Brain microvascular endothelial cell (primary cell): Measurements from ENCODE around the gene NDOR1.
A peak's percentile ranks its signal among the peaks of the same experiment; 100 is the strongest.

Experiments used
- DNase-seq: peaks from one replicate; pipeline ENCODE4 v3.0.0-alpha.2; 2020
- H3K27ac ChIP-seq: fragments of 250-450 bp; sonication (Bioruptor Pico); 2 replicates; pipeline ENCODE4 v1.5.1; 2020; ENCODE audit warnings: mild to moderate bottlenecking, moderate library complexity
- H3K27me3 ChIP-seq: fragments of 250-450 bp; sonication (Bioruptor Pico); replicated peaks from 2 replicates; pipeline ENCODE4 v1.5.1; 2020; ENCODE audit warnings: mild to moderate bottlenecking
- H3K36me3 ChIP-seq: fragments of 250-450 bp; sonication (Bioruptor Pico); replicated peaks from 2 replicates; pipeline ENCODE4 v1.5.1; 2020; ENCODE audit warnings: mild to moderate bottlenecking
- H3K4me3 ChIP-seq: 2 replicates; pipeline ENCODE4 v1.5.1; 2011; ENCODE audit warnings: low read depth, mild to moderate bottlenecking, control low read depth, low read length, moderate library complexity
- in situ Hi-C: cut with HindIII; loops from 2 replicates; pipeline ENCODE4 v1.10.0; 2017; ENCODE audit warnings: low sequenced_read_pairs, low pct_ligation_motif_present
- TF ChIP-seq, protein P1 (sequence below): IDR thresholded peaks from 2 replicates; pipeline ENCODE4 v1.5.1; 2011; ENCODE audit warnings: low read depth, mild to moderate bottlenecking, moderate library complexity, low read length, control low read depth, inconsistent platforms; ENCODE audit errors: missing control alignments

The NDOR1 gene

DNA sequence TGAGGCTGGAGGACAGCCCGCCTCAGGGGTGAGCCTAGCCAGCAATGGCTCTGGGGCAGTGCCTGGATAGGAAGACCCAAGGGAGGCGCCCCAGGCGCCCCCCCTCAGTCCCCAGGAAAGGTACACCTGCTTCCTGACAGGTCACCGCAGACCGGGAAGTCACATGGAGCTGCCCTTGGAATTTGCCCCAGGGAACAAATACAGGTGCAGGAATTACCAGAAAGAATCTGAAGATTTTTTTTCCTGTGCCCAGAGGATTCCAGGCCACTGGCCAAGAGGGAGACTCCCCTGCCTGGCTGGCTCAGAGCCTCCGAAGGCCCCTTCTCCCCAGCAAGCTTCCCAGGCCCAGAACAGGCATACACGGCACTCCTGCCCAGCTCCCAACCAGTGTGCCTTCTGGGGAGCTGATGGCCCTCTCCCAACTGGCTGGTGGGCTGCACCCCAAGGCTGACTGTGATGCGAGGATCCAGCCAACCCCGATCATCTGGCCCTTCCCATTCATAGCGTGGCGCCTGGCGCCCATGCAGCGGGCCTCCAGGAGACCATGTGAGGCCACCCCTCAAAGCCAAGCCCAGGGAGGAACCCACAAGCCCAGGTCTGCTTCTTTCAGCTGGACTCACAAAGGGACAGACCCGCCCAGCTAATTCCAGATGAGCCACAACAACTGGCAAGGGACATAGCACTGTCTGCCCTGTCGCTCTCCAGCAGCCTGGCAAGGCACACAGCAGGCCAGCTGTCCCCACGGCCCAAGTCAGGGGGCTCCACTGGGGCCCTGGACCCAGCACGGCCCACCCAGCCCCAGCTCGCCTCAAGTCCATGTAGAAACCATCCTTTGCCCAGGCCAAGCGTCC, 7.2 kb upstream of the NDOR1 start:
- DNase-seq = no peak
- TF ChIP-seq, protein P1, sequence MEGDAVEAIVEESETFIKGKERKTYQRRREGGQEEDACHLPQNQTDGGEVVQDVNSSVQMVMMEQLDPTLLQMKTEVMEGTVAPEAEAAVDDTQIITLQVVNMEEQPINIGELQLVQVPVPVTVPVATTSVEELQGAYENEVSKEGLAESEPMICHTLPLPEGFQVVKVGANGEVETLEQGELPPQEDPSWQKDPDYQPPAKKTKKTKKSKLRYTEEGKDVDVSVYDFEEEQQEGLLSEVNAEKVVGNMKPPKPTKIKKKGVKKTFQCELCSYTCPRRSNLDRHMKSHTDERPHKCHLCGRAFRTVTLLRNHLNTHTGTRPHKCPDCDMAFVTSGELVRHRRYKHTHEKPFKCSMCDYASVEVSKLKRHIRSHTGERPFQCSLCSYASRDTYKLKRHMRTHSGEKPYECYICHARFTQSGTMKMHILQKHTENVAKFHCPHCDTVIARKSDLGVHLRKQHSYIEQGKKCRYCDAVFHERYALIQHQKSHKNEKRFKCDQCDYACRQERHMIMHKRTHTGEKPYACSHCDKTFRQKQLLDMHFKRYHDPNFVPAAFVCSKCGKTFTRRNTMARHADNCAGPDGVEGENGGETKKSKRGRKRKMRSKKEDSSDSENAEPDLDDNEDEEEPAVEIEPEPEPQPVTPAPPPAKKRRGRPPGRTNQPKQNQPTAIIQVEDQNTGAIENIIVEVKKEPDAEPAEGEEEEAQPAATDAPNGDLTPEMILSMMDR = no peak
- no peak overlapping the region for H3K4me3 ChIP-seq
- no peak overlapping the region for H3K27ac ChIP-seq
- in situ Hi-C loops = no loop called here
- no peaks in the 10 kb centered on the region for H3K27me3 ChIP-seq
- H3K36me3 ChIP-seq = no peaks in the 10 kb centered on the region

GRCh38 chr9:137198902-137199283, 6.6 kb upstream of the NDOR1 start:
- H3K36me3 ChIP-seq = no peaks in the 10 kb centered on the region
- no peak for DNase-seq
- H3K27ac ChIP-seq = no peak overlapping the region
- TF ChIP-seq, protein P1 = no peak
- in situ Hi-C loops = no loop called here
- H3K4me3 ChIP-seq = peak overlapping the region; percentile 46
- H3K27me3 ChIP-seq = no peaks in the 10 kb centered on the region

DNA sequence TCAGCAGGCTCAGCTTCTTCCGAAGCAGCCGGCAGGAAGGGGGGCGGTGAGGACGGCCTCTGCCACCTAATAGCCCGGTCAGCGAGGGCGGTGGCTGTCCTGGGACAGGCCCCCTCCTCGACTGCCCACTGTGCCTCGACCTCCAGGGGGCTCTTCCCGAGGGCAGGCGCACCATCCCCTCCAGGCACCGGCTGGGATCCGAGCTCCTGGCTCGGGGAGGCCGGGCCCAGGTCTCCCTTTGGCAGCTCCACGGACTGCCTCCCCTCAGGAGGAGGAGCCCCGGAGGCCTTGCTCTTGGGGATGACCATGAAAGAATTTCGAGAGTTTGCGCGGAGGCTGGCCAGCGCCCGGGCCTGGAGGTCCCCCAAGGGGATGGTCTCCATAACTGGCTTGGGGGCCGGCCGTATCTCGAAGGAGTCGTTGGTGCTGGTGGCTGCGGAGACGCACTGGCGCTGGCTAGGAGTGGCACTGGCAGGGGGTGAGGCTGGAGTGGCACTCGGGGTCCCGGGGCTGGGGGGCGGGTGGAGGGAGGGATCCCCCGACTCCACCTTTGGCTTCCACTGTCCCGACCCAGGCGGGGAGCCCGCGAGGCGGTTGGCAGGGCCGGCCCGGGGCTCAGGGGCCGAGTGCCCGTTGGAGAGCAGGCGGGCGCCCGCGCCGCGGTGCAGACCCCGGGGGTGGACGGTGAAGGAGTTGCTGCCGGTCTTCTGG, 5.9 kb upstream of the NDOR1 start:
- no peak for DNase-seq
- peak overlapping the region; percentile 46 for H3K4me3 ChIP-seq
- in situ Hi-C loops = no loop called here

GRCh38 chr9:137200311-137201204, 4.9 kb upstream of the NDOR1 start, which contains the start of gene TPRN:
TSS of gene TPRN (minus strand) at chr9:137200741. CDS start at chr9:137200711, 30 bp downstream.
- H3K27me3 ChIP-seq = no peaks in the 10 kb centered on the region
- peak within 1 kb of the TSS; percentile 77 for H3K4me3 ChIP-seq
- peak; percentile 99 for DNase-seq
- no peak within 1 kb of the TSS for H3K27ac ChIP-seq
- TF ChIP-seq, protein P1 = no peak
- in situ Hi-C loops = no loop called here
- no peaks in the 10 kb centered on the region for H3K36me3 ChIP-seq

More for the DNA sequence above, 5.9 kb upstream of the NDOR1 start:
- TF ChIP-seq, protein P1 = no peak
- no peak overlapping the region for H3K27ac ChIP-seq
- no peaks in the 10 kb centered on the region for H3K36me3 ChIP-seq
- no peaks in the 10 kb centered on the region for H3K27me3 ChIP-seq

GRCh38 chr9:137201205-137201868, 4.2 kb upstream of the NDOR1 start:
- Histone ChIP-seq H3K27ac (no peak overlapping the region), H3K4me3 (peak overlapping the region; percentile 77), H3K27me3 (no peaks in the 10 kb centered on the region), H3K36me3 (no peaks in the 10 kb centered on the region)
- in situ Hi-C loops = no loop called here
- no peak for DNase-seq
- TF ChIP-seq, protein P1 = no peak
